Heart left ventricle (tissue), 13 donors: Measurements from ENCODE around the gene SLC16A10.

ENCODE experiments used
- CTCF ChIP-seq, 12 donors: fragments of 200-600 bp; sonication (generic) in 4 of 12; IDR thresholded peaks; one replicate each; pipeline versions ENCODE4 v1.5.0 to v1.8.0; 2018 to 2022; ENCODE audit warnings: antibody characterized with exemption in 12 of 12, mild to moderate bottlenecking in 5 of 12
- POLR2A ChIP-seq, 2 donors: fragments of 450-650 bp; IDR thresholded peaks; one replicate each; pipeline ENCODE4 v1.6.1; 2017; ENCODE audit warnings: antibody characterized with exemption in 2 of 2, mild to moderate bottlenecking in 2 of 2, moderate library complexity in 2 of 2
- donor health status: ischemic (EF 13 %, LVEDD 7.1; RV severe dilation, severe dysfunction).
- donor health status: DM: no; HTN: yes; CAD: no.
- donor health status: DM: no; HTN: no; CAD: no.
- donor health status: ischemic (EF 25% LVEDD 6.9; RV normal size, moderate dysfunction).
- donor health status: ischemic (EF 25% LVEDD 5.7; RV mildly dilated, moderate dysfunction).
- donor health status: ischemic (EF 35%, LVEDD 5.7; RV mildly dilated, moderate dysfunction).
- donor health status: nonischemic (EF 11% LVEDD 7.7; RV severe dilation, severe dysfunction).
- donor health status: DM: yes; HTN: yes; CAD: no.
- donor health status: PGD.
- donor health status: ischemic (EF 29% LVEDD 5.4; RV normal size, mild dysfunction).
- donor health status: nonischemic (EF 23%, LVEDD 6.1; RV moderate dilation, normal function).

- TF ChIP-seq CTCF (IDR thresholded peaks at IDR 0.05) (no peak), POLR2A (IDR thresholded peaks at IDR 0.05) (no peak)
These were observed 17.8 kb upstream of the SLC16A10 start for GRCh38 chr6:111069382-111070104.
